ENCODE measurements around the gene ADAMTS2.

Gene ADAMTS2

DNA sequence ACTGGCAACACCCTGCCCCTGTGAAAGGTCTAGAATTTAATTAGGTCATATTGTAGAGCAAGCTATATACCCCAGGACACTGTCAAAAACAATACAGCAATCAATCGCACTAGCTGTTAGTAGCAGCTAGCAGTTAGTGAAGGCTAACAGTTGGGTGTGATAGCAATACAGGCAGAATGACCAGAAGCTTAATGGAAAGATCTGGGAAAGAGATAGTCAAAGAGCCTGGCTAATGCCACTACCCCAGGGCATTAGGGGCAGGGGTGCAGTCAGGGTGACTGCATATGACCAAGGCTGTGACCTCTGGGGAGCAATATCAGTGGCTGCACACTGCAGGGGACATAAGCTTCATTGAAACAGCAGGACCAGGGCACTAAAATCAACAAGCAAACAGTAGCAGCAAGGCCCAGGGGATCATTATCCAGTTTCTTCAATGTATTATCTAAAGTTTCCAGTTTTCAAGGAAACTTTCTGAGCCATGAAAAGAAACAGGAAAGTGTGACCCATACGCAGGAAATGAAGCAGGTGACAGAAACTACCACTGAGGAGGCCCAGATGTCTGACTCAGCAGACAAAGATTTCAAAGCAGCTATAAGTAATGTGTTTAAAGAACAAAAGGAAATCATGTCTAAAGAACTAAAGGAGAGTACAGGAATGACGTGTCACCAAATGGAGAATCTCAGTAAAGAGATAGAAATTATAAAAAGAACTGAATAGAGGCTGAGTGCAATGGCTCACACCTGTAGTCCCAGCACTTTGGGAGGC, 202.6 kb downstream of the ADAMTS2 start:
- Histone ChIP-seq H3K4me3 (ENCODE audit: low read length) (no peak overlapping the region), H3K27ac (ENCODE audit: low read depth, low read length) (no peak overlapping the region), H3K27me3 (ENCODE audit: insufficient read depth, low read length) (no peaks in the 10 kb centered on the region), H3K9ac (ENCODE audit: low read depth, low read length) (no peak overlapping the region), H3K9me3 (ENCODE audit: insufficient read depth, low read depth, low read length) (no peaks in the 10 kb centered on the region), H3K4me1 (ENCODE audit: insufficient read depth, low read length) (no peaks in the 10 kb centered on the region), H3K36me3 (ENCODE audit: insufficient read depth, low read length) (no peaks in the 10 kb centered on the region)
- WGBS, result 90% methylated on average over 3 of the region's 3 CpGs

DNA sequence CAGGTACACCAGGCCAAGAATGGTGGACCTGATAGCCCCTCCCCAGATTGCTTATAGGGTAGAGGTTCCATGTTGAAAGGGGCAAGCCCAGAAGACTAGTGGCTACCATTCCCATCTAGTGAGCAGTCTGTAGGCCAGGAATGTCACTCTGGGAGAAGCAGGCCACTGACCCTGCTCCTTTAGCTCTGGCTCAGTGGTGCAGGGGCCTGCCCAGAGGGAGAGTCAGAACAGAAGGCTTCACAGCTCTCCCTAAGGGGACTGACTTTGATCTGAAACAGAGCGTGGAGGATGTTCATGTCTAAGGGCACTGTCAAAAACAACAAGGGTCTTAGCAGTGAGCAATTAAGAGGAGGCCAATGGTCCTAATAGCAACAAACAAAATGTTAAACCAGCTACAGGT, 203.4 kb downstream of the ADAMTS2 start:
- WGBS, result 48% methylated on average over 1 of the region's 1 CpG
- Histone ChIP-seq H3K9ac (ENCODE audit: low read depth, low read length) (no peak overlapping the region), H3K4me1 (ENCODE audit: insufficient read depth, low read length) (no peaks in the 10 kb centered on the region), H3K9me3 (ENCODE audit: insufficient read depth, low read depth, low read length) (no peaks in the 10 kb centered on the region), H3K27me3 (ENCODE audit: insufficient read depth, low read length) (no peaks in the 10 kb centered on the region), H3K36me3 (ENCODE audit: insufficient read depth, low read length) (no peaks in the 10 kb centered on the region), H3K27ac (ENCODE audit: low read depth, low read length) (no peak overlapping the region), H3K4me3 (ENCODE audit: low read length) (no peak overlapping the region)

DNA sequence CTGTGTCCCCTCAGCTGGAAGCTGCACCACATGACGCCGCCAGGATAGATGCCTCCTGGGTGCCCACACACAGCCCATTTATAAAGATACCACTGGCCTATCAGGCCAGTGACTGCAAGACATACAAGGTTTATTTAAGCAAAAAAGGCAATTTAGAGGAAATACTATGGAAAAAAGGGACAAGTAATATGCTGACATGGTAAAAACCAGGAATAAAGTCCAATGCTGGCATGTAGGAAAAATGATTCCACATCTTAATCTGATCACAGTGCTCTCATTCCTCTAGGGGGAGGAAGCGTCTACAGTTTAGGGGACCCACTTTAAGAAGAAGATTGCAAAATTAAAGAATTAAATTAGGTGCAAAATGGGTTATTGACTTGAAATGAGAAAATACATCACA, 205.0 kb downstream of the ADAMTS2 start:
- H3K36me3 ChIP-seq (ENCODE audit: insufficient read depth, low read length), result no peaks in the 10 kb centered on the region
- WGBS, result 82% methylated on average over 2 of the region's 3 CpGs
- no peak overlapping the region for H3K9ac ChIP-seq (ENCODE audit: low read depth, low read length)
- H3K9me3 ChIP-seq (ENCODE audit: insufficient read depth, low read depth, low read length), result no peaks in the 10 kb centered on the region
- H3K4me3 ChIP-seq (ENCODE audit: low read length), result no peak overlapping the region
- no peaks in the 10 kb centered on the region for H3K4me1 ChIP-seq (ENCODE audit: insufficient read depth, low read length)
- no peak overlapping the region for H3K27ac ChIP-seq (ENCODE audit: low read depth, low read length)
- H3K27me3 ChIP-seq (ENCODE audit: insufficient read depth, low read length), result no peaks in the 10 kb centered on the region

DNA sequence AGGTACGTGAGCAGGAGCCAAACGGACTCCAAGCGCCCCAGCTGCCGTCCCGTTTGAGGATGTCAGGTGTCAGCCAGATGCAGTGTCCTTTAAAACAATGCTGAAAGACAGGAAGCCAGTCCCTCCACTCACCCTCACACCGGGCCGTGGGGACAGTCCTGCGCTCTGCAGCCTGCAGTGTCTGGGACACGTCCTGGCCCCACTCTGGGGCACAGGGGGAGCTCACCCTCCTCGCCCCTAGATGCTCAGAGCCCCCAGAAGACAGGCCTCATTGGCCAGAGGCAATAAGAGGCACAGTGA, 205.4 kb downstream of the ADAMTS2 start:
- no peaks in the 10 kb centered on the region for H3K27me3 ChIP-seq (ENCODE audit: insufficient read depth, low read length)
- H3K27ac ChIP-seq (ENCODE audit: low read depth, low read length), result no peak overlapping the region
- no peak overlapping the region for H3K4me3 ChIP-seq (ENCODE audit: low read length)
- H3K9ac ChIP-seq (ENCODE audit: low read depth, low read length), result no peak overlapping the region
- WGBS, result 90% methylated on average over 10 of the region's 10 CpGs
- H3K4me1 ChIP-seq (ENCODE audit: insufficient read depth, low read length), result no peaks in the 10 kb centered on the region
- H3K9me3 ChIP-seq (ENCODE audit: insufficient read depth, low read depth, low read length), result no peaks in the 10 kb centered on the region
- H3K36me3 ChIP-seq (ENCODE audit: insufficient read depth, low read length), result no peaks in the 10 kb centered on the region

DNA sequence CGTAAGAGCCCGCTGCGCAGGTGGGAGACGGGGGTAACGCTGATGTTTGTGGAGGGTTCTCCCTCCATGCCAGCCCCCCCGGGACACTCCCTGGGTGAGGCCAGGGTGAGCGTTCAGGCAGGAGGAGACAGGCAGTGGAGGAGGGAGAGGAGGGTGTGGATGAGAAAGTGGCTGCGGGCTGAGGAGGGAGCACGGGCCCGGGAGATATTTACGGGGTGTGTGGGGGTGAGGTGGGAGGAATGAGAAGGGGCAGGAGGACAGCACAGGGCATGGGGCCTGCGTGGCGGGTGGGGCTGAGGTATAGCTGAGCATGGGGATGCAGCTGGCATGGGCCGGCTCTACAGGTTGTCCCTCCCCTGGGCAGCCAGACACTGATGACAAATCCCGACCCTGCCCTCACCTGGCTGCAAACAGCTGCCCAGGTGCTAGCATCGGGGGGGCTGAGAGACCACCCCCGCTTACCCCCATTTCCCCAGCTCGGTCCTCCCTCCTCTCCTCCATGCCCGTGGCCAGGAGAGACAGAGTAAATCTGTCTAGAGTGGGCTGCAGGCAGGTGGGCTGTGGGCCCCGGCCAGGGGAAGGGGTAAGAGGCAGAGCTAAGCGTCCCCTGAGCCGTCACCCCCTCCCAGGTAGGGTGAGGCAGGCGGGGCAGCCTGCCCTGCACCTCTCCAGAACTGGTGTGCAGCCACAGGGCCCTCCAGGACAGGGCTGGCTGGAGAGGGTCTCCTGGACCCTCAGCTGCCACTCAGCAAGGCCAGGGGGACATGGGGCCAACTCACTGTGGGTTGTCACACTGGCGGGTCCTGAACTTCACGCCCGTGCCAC, 205.9 kb downstream of the ADAMTS2 start:
- no peak overlapping the region for H3K27ac ChIP-seq (ENCODE audit: low read depth, low read length)
- H3K4me1 ChIP-seq (ENCODE audit: insufficient read depth, low read length), result no peaks in the 10 kb centered on the region
- no peak overlapping the region for H3K9ac ChIP-seq (ENCODE audit: low read depth, low read length)
- no peaks in the 10 kb centered on the region for H3K27me3 ChIP-seq (ENCODE audit: insufficient read depth, low read length)
- H3K36me3 ChIP-seq (ENCODE audit: insufficient read depth, low read length), result no peaks in the 10 kb centered on the region
- no peak overlapping the region for H3K4me3 ChIP-seq (ENCODE audit: low read length)
- WGBS, result 89% methylated on average over 25 of the region's 26 CpGs
- H3K9me3 ChIP-seq (ENCODE audit: insufficient read depth, low read depth, low read length), result no peaks in the 10 kb centered on the region

DNA sequence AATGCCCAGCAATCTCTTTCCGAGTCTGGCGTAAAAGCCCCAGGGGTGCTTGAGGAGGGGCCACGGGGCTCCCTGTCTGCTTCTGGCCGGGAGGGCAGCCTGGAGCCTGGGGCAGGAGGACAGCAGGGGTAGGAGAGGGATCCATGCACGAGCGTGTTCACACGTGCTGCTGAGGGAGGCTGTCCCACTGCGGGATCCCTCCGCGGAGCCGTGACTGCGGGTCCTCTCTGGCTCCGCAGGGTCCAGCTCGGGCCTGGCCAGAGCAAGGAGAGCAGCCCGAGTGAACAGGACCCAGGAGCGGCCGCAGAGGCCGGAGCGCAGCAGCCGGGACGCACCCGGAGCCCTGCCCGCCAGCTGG, 206.7 kb downstream of the ADAMTS2 start:
- H3K4me1 ChIP-seq (ENCODE audit: insufficient read depth, low read length), result no peaks in the 10 kb centered on the region
- 91% methylated on average over 23 of the region's 23 CpGs for WGBS
- no peak overlapping the region for H3K27ac ChIP-seq (ENCODE audit: low read depth, low read length)
- H3K36me3 ChIP-seq (ENCODE audit: insufficient read depth, low read length), result no peaks in the 10 kb centered on the region
- no peak overlapping the region for H3K4me3 ChIP-seq (ENCODE audit: low read length)
- no peaks in the 10 kb centered on the region for H3K27me3 ChIP-seq (ENCODE audit: insufficient read depth, low read length)
- no peaks in the 10 kb centered on the region for H3K9me3 ChIP-seq (ENCODE audit: insufficient read depth, low read depth, low read length)
- no peak overlapping the region for H3K9ac ChIP-seq (ENCODE audit: low read depth, low read length)

DNA sequence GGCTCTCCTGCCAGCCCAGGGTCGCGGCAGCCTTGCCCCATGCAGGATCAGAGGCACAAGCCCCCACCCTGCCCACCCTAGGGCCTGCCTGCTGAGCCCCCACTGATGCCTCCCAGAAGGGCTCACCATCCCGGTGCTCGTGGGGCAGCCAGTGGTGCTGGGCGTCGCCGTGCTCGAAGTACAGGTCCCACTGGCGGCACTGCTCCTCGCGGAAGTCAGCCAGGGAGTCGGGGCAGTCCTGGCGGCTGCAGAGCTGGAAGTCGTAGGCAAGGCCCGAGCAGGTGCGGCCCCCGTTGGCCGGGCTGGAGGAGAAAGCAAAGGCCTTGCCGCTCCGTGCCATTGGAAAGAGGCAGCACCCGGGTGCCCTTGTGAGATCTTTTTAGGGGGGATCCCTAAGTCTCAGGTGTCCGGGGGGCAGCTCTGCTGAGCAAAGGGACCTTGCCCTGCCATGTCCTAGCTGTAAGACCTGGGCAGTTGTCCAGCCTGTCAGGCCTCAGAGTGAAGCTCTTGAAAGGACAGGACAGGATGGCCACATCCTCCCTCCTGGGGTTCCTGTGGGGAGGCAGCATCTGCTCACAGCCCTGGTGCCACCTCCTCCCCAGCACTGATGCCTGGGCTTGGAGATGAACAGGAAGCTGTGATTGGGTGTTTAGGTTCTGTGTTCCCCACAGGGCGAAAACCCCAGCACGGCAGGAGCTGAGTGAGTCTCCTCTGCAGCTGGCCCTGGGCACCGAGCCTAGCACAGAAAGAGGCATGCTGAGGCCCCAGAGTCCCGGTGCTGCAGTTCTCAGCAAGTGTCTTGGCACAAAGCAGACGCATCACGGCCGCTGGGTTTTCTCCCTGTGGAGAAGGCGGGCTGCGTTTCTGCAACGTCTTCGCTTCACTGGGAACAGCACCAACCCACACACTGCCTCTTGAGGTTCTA, 207.4 kb downstream of the ADAMTS2 start:
- H3K27ac ChIP-seq (ENCODE audit: low read depth, low read length), result no peak overlapping the region
- H3K9ac ChIP-seq (ENCODE audit: low read depth, low read length), result no peak overlapping the region
- no peaks in the 10 kb centered on the region for H3K4me1 ChIP-seq (ENCODE audit: insufficient read depth, low read length)
- no peak overlapping the region for H3K4me3 ChIP-seq (ENCODE audit: low read length)
- 90% methylated on average over 33 of the region's 33 CpGs for WGBS
- no peaks in the 10 kb centered on the region for H3K9me3 ChIP-seq (ENCODE audit: insufficient read depth, low read depth, low read length)
- H3K27me3 ChIP-seq (ENCODE audit: insufficient read depth, low read length), result no peaks in the 10 kb centered on the region
- no peaks in the 10 kb centered on the region for H3K36me3 ChIP-seq (ENCODE audit: insufficient read depth, low read length)

DNA sequence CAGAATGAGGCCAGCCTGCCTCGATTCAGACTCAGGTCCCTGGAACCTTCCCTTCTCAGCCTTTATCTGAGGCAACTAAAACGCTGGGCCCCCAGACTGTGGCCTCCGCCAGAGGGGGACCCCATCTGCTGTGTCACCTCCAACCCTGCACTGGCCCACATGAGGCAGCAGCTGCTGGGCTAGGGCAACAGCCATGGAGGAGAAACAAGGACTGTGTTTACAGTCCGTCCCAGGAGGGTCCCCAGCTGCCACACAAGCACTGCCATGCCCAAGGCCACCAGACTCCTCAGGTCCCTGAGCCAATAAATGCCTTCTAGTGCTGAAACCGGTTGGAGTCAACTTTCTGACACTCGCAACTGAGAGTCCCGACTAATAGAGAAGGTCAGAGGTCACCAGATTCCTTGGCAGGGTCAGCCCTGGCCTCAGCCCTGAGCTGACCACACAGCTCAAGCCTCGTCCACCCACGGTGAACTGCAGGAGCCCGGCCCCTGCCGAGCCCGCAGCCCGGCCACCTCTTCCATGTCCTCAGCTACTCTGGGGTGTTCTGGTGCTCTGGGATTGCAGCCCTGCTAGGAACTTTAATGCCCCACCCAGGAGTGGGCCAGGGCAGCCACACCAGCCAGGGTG, 208.1 kb downstream of the ADAMTS2 start:
- Histone ChIP-seq H3K27ac (ENCODE audit: low read depth, low read length) (no peak overlapping the region), H3K4me3 (ENCODE audit: low read length) (no peak overlapping the region), H3K36me3 (ENCODE audit: insufficient read depth, low read length) (no peaks in the 10 kb centered on the region), H3K9ac (ENCODE audit: low read depth, low read length) (no peak overlapping the region), H3K27me3 (ENCODE audit: insufficient read depth, low read length) (no peaks in the 10 kb centered on the region), H3K9me3 (ENCODE audit: insufficient read depth, low read depth, low read length) (no peaks in the 10 kb centered on the region), H3K4me1 (ENCODE audit: insufficient read depth, low read length) (no peaks in the 10 kb centered on the region)
- 92% methylated on average over 13 of the region's 13 CpGs for WGBS

DNA sequence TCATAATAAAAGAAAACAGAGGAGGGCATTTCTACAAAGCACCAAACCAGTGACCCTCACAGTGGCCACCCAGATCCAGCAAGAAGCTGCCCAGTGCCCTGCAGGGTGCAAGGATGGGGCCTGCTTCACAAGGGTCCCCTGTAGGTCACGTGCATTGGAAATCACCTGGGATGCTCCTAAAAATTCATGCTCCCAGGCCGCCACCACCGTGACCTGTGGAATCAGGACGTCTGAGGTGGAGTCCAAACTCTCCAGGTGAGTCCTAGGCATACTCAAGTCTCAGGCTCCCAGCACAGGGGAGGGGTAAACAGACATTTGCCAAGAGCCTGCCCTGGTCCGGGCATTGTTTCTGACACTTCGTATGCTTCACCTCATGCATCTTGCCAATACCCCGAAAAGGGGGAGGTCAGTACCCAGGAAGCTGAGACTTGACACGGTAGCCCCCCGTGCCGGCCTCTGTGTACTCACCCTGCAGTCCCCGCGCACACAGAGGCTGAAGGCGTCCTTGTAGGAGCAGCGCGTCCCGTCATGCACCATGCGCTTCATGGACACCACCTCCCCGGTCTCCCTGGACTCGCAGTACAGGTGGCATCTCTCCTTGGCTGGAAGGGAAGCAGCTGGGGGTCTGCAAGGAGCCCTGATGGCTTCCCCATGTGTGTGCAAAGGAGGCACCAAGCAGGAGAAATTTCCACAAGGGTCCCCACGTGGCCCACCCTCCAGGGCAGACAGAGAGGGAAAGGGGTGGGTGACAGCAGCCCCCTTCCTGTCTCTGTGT, 209.6 kb downstream of the ADAMTS2 start:
- Histone ChIP-seq H3K4me3 (ENCODE audit: low read length) (no peak overlapping the region), H3K36me3 (ENCODE audit: insufficient read depth, low read length) (no peaks in the 10 kb centered on the region), H3K27me3 (ENCODE audit: insufficient read depth, low read length) (no peaks in the 10 kb centered on the region), H3K9ac (ENCODE audit: low read depth, low read length) (no peak overlapping the region), H3K27ac (ENCODE audit: low read depth, low read length) (no peak overlapping the region), H3K9me3 (ENCODE audit: insufficient read depth, low read depth, low read length) (no peaks in the 10 kb centered on the region), H3K4me1 (ENCODE audit: insufficient read depth, low read length) (no peaks in the 10 kb centered on the region)
- 88% methylated on average over 20 of the region's 20 CpGs for WGBS

DNA sequence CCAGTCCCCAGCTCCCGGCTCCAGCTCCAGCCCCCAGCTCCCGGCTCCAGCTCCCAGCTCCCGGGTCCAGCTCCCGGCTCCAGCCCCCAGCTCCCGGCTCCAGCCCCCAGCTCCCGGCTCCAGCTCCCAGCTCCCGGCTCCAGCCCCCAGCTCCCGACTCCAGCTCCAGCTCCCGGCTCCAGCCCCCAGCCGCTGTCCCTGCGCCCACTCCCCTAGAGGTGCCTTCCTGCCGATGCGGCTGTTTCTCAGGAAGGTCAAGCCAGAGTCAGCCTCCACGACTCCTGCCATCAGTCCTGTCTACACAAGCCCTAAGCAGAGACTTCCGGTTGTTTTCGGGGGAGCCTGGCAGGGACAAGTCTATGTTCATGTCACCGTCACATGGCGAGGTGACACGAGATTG, 210.3 kb downstream of the ADAMTS2 start:
- H3K9me3 ChIP-seq (ENCODE audit: insufficient read depth, low read depth, low read length), result no peaks in the 10 kb centered on the region
- 90% methylated on average over 19 of the region's 19 CpGs for WGBS

More for the DNA sequence above, 210.3 kb downstream of the ADAMTS2 start:
- no peaks in the 10 kb centered on the region for H3K27me3 ChIP-seq (ENCODE audit: insufficient read depth, low read length)
- no peak overlapping the region for H3K27ac ChIP-seq (ENCODE audit: low read depth, low read length)
- H3K9ac ChIP-seq (ENCODE audit: low read depth, low read length), result no peak overlapping the region
- H3K36me3 ChIP-seq (ENCODE audit: insufficient read depth, low read length), result no peaks in the 10 kb centered on the region
- no peaks in the 10 kb centered on the region for H3K4me1 ChIP-seq (ENCODE audit: insufficient read depth, low read length)
- no peak overlapping the region for H3K4me3 ChIP-seq (ENCODE audit: low read length)
